SK-N-SH (cell line): ENCODE results near the gene EFCAB14. TPM values are rescaled to one million over a fixed set of nuclear protein-coding genes. Genes with fewer than 3 reads are reported as not detected.
A peak's percentile ranks its signal among the peaks of the same experiment; 100 is the strongest.

Source experiments
- CTCF ChIA-PET: fragments of 300-600, 350-600 bp; formaldehyde crosslinking; extraction: SDS; loops from one replicate; lab custom pipeline; 2021; lab: Yijun Ruan, JAX
- POLR2A ChIA-PET: fragments of 350-600 bp; sonication (Branson Sonifier 250); formaldehyde crosslinking; extraction: SDS; loops from one replicate; lab custom pipeline; 2020; ENCODE audit warnings: antibody characterized with exemption, inconsistent platforms; lab: Yijun Ruan, JAX
- DNase-seq: peaks from one replicate; pipeline ENCODE4 v3.0.0; 2012
- H2AFZ ChIP-seq: fragments of 200-600 bp; sonication (generic); 2 replicates; pipeline ENCODE4 v1.8.1; 2016; ENCODE audit warnings: antibody characterized with exemption, mild to moderate bottlenecking, low read depth
- H3F3A ChIP-seq: fragments of 200-600 bp; sonication (generic); replicated peaks from 2 replicates; pipeline ENCODE3; 2016; ENCODE audit warnings: antibody characterized with exemption, mild to moderate bottlenecking; ENCODE audit not compliant: insufficient read depth
- H3K27ac ChIP-seq, 2 experiments: fragments of 200-500 bp in 1 of 2; fragments of 200-600 bp in 1 of 2; sonication (Bioruptor generic) in 1 of 2; sonication (generic), shearing (Covaris generic) in 1 of 2; 2 replicates each; pipeline versions ENCODE4 v1.5.1 to v1.6.1; 2014 to 2016; ENCODE audit warnings: low read depth in 2 of 2, inconsistent platforms in 1 of 2, low read length in 1 of 2, mild to moderate bottlenecking in 1 of 2, mixed read lengths in 1 of 2
- H3K27me3 ChIP-seq: fragments of 200-600 bp; sonication (generic), shearing (Covaris generic); 2 replicates; pipeline ENCODE4 v1.6.1; 2016; ENCODE audit warnings: mixed run types; ENCODE audit not compliant: insufficient read depth
- H3K36me3 ChIP-seq, 2 experiments: fragments of 200-500 bp in 1 of 2; fragments of 200-600 bp in 1 of 2; sonication (Bioruptor generic) in 1 of 2; sonication (generic) in 1 of 2; replicated peaks in 1 of 2; 2 replicates each; pipeline versions ENCODE3 to v1.5.1; 2014 to 2016; ENCODE audit warnings: low read length in 1 of 2, mild to moderate bottlenecking in 1 of 2; ENCODE audit not compliant: insufficient read depth in 2 of 2, control insufficient read depth in 1 of 2
- H3K4me1 ChIP-seq, 2 experiments: fragments of 200-500 bp in 1 of 2; fragments of 200-600 bp in 1 of 2; sonication (Bioruptor generic) in 1 of 2; sonication (generic), shearing (Covaris generic) in 1 of 2; 2 replicates each; pipeline versions ENCODE4 v1.5.1 to v1.6.1; 2014 to 2016; ENCODE audit warnings: low read depth in 1 of 2, low read length in 1 of 2, mixed run types in 1 of 2; ENCODE audit not compliant: insufficient read depth in 2 of 2, control insufficient read depth in 1 of 2
- H3K4me2 ChIP-seq: fragments of 200-600 bp; sonication (generic), shearing (Covaris generic); 2 replicates; pipeline ENCODE4 v1.6.1; 2017; ENCODE audit warnings: mixed run types
- H3K4me3 ChIP-seq, 2 experiments: fragments of 200-500 bp in 1 of 2; fragments of 200-600 bp in 1 of 2; sonication (Bioruptor generic) in 1 of 2; sonication (generic), shearing (Covaris generic) in 1 of 2; 2 replicates each; pipeline versions ENCODE4 v1.5.1 to v1.8.1; 2014 to 2016; ENCODE audit warnings: low read depth in 2 of 2, inconsistent platforms in 1 of 2, low read length in 1 of 2, mild to moderate bottlenecking in 1 of 2, mixed read lengths in 1 of 2, moderate library complexity in 1 of 2
- H3K79me2 ChIP-seq: fragments of 200-600 bp; sonication (generic); 2 replicates; pipeline ENCODE4 v1.8.1; 2017; ENCODE audit warnings: mild to moderate bottlenecking; ENCODE audit not compliant: insufficient read depth
- H3K9ac ChIP-seq: fragments of 200-600 bp; sonication (generic); 2 replicates; pipeline ENCODE4 v1.6.1; 2017; ENCODE audit warnings: mixed run types
- H3K9me2 ChIP-seq: fragments of 200-600 bp; sonication (generic); 2 replicates; pipeline ENCODE4 v1.6.1; 2017; ENCODE audit warnings: mixed run types
- H3K9me3 ChIP-seq: fragments of 200-600 bp; sonication (generic); 2 replicates; pipeline ENCODE4 v1.6.1; 2017; ENCODE audit warnings: mixed run types, mild to moderate bottlenecking, moderate library complexity
- H4K20me1 ChIP-seq: fragments of 200-600 bp; sonication (generic); 2 replicates; pipeline ENCODE4 v1.6.1; 2017; ENCODE audit warnings: mild to moderate bottlenecking, mixed run types; ENCODE audit not compliant: insufficient read depth
- ELF1 ChIP-seq: IDR thresholded peaks from 2 replicates; pipeline ENCODE4 v1.4.0; 2012
- EP300 ChIP-seq, 2 experiments: IDR thresholded peaks; 2 replicates each; pipeline versions ENCODE4 v1.4.0 to v1.6.1; 2012; ENCODE audit warnings: borderline replicate concordance in 1 of 2, low read depth in 1 of 2, low read length in 1 of 2
- FOXM1 ChIP-seq: IDR thresholded peaks from 2 replicates; pipeline ENCODE4 v1.4.0; 2012; ENCODE audit warnings: low read depth, mild to moderate bottlenecking
- GABPA ChIP-seq: IDR thresholded peaks from 2 replicates; pipeline ENCODE4 v1.4.0; 2012; ENCODE audit warnings: low read depth, mild to moderate bottlenecking
- GATA2 ChIP-seq: sonication (generic); formaldehyde crosslinking; IDR thresholded peaks from 2 replicates; pipeline ENCODE4 v1.5.0; 2020; ENCODE audit warnings: mild to moderate bottlenecking, missing genetic modification reagents
- MXI1 ChIP-seq: IDR thresholded peaks from 2 replicates; pipeline ENCODE4 v1.6.1; 2012; ENCODE audit warnings: mild to moderate bottlenecking, low read depth, low read length, improper control_type of control experiment
- POLR2AphosphoS5 ChIP-seq: IDR thresholded peaks from 2 replicates; pipeline ENCODE4 v1.6.1; 2012; ENCODE audit warnings: low read depth, low read length
- RAD21 ChIP-seq: IDR thresholded peaks from 2 replicates; pipeline ENCODE4 v1.6.1; 2012; ENCODE audit warnings: mild to moderate bottlenecking, low read length
- RCOR1 ChIP-seq: fragments of 150-350 bp; IDR thresholded peaks from 2 replicates; pipeline ENCODE4 v1.6.1; 2017; ENCODE audit warnings: antibody characterized with exemption, low read length
- SMC3 ChIP-seq: IDR thresholded peaks from 2 replicates; pipeline ENCODE4 v1.6.1; 2012; ENCODE audit warnings: low read depth, low read length, improper control_type of control experiment
- TCF12 ChIP-seq: IDR thresholded peaks from 2 replicates; pipeline ENCODE4 v1.4.0; 2012
- YY1 ChIP-seq: IDR thresholded peaks from 2 replicates; pipeline ENCODE4 v1.4.0; 2012; ENCODE audit warnings: low read depth, mild to moderate bottlenecking
- WGBS: methylation state at CpG from one replicate; pipeline ENCODE4 v1.1.6; 2017; ENCODE audit warnings: low lambda C conversion rate; 5-methylcytosine and 5-hydroxymethylcytosine counted together
- polyA plus RNA-seq, 3 experiments: library from polyadenylated mRNA; depleted of rRNA; stranded (reverse); fragments of >200 nt; gene quantifications; 2 replicates each; pipeline ENCODE4 v1.2.3, GENCODE V29; 2012
- TF ChIP-seq, protein P1 (sequence below): IDR thresholded peaks from 2 replicates; pipeline ENCODE4 v1.6.1; 2012; ENCODE audit warnings: mild to moderate bottlenecking, low read depth, low read length, moderate library complexity
- TF ChIP-seq, protein P2 (sequence below): fragments of 200-600 bp; sonication (generic); IDR thresholded peaks from 2 replicates; pipeline ENCODE4 v1.6.1; 2017; ENCODE audit warnings: antibody characterized with exemption, mild to moderate bottlenecking, moderate library complexity
- TF ChIP-seq, protein P3 (sequence below): IDR thresholded peaks from 2 replicates; pipeline ENCODE4 v1.4.0; 2012; ENCODE audit warnings: low read depth, borderline replicate concordance
- TF ChIP-seq, protein P4 (sequence below): IDR thresholded peaks from 2 replicates; pipeline ENCODE4 v1.4.0; 2012; ENCODE audit warnings: low read depth

EFCAB14 gene
- polyA plus RNA-seq, 1 of the 3 experiments (the other 2 are of a cell fraction) = 13.6 TPM

DNA sequence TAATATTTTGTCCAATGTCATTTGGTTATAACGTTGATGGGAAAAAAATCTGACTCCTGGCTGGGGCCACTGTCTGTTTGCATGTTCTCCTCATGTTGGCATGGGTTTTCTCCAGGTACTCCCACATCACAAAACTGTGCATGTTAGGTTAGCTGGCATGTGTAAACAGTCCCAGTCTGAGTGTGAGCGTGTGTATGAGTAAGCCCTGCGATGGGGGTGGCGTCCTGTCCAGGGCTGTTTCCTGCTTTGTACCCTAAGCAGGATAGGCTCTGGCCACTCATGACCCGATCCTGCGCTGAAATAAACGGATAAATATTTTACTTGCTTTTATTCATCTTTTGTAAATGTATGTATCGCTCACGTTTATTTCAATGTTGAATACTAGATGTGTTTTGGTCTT lies 13.5 kb downstream of the EFCAB14 start:
- Histone ChIP-seq H3K4me1 (peaks cover 7 to 13% of the 10 kb centered on the region in 2 experiments; a peak in 2 of 4 replicates), H3K27ac (peak overlapping the region in 1 of 2 experiments; percentile 39; a peak in 1 of 4 replicates), H3K4me3 (no peak overlapping the region), H3K27me3 (no peaks in the 10 kb centered on the region), H3K9ac (no peak overlapping the region), H3K36me3 (peaks cover 59 to 70% of the 10 kb centered on the region in 2 experiments), H3F3A (peaks cover 3% of the 10 kb centered on the region), H3K9me2 (no peaks in the 10 kb centered on the region)
- ChIA-PET POLR2A (no interaction called here), CTCF (no interaction called here)
- 81% methylated on average over 9 of the region's 9 CpGs for WGBS
- no peak for DNase-seq
- TF ChIP-seq, protein P1, sequence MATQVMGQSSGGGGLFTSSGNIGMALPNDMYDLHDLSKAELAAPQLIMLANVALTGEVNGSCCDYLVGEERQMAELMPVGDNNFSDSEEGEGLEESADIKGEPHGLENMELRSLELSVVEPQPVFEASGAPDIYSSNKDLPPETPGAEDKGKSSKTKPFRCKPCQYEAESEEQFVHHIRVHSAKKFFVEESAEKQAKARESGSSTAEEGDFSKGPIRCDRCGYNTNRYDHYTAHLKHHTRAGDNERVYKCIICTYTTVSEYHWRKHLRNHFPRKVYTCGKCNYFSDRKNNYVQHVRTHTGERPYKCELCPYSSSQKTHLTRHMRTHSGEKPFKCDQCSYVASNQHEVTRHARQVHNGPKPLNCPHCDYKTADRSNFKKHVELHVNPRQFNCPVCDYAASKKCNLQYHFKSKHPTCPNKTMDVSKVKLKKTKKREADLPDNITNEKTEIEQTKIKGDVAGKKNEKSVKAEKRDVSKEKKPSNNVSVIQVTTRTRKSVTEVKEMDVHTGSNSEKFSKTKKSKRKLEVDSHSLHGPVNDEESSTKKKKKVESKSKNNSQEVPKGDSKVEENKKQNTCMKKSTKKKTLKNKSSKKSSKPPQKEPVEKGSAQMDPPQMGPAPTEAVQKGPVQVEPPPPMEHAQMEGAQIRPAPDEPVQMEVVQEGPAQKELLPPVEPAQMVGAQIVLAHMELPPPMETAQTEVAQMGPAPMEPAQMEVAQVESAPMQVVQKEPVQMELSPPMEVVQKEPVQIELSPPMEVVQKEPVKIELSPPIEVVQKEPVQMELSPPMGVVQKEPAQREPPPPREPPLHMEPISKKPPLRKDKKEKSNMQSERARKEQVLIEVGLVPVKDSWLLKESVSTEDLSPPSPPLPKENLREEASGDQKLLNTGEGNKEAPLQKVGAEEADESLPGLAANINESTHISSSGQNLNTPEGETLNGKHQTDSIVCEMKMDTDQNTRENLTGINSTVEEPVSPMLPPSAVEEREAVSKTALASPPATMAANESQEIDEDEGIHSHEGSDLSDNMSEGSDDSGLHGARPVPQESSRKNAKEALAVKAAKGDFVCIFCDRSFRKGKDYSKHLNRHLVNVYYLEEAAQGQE = no peak
- TF ChIP-seq EP300 (IDR thresholded peaks at IDR 0.05; ENCODE audit: borderline replicate concordance in 1 of 2, low read depth in 1 of 2, low read length in 1 of 2) = no peak
- no peak for TF ChIP-seq GABPA
- TF ChIP-seq, protein P2, sequence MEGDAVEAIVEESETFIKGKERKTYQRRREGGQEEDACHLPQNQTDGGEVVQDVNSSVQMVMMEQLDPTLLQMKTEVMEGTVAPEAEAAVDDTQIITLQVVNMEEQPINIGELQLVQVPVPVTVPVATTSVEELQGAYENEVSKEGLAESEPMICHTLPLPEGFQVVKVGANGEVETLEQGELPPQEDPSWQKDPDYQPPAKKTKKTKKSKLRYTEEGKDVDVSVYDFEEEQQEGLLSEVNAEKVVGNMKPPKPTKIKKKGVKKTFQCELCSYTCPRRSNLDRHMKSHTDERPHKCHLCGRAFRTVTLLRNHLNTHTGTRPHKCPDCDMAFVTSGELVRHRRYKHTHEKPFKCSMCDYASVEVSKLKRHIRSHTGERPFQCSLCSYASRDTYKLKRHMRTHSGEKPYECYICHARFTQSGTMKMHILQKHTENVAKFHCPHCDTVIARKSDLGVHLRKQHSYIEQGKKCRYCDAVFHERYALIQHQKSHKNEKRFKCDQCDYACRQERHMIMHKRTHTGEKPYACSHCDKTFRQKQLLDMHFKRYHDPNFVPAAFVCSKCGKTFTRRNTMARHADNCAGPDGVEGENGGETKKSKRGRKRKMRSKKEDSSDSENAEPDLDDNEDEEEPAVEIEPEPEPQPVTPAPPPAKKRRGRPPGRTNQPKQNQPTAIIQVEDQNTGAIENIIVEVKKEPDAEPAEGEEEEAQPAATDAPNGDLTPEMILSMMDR = no peak
- no peak for TF ChIP-seq YY1
- TF ChIP-seq, all 33 proteins: peak for 0
- H3K9me3 ChIP-seq = no peaks in the 10 kb centered on the region
- no peak overlapping the region for H2AFZ ChIP-seq
- peaks cover 6% of the 10 kb centered on the region; the same call in 1 of the 2 replicates for H3K79me2 ChIP-seq
- H4K20me1 ChIP-seq = no peaks in the 10 kb centered on the region
- H3K4me2 ChIP-seq = no peak overlapping the region

DNA sequence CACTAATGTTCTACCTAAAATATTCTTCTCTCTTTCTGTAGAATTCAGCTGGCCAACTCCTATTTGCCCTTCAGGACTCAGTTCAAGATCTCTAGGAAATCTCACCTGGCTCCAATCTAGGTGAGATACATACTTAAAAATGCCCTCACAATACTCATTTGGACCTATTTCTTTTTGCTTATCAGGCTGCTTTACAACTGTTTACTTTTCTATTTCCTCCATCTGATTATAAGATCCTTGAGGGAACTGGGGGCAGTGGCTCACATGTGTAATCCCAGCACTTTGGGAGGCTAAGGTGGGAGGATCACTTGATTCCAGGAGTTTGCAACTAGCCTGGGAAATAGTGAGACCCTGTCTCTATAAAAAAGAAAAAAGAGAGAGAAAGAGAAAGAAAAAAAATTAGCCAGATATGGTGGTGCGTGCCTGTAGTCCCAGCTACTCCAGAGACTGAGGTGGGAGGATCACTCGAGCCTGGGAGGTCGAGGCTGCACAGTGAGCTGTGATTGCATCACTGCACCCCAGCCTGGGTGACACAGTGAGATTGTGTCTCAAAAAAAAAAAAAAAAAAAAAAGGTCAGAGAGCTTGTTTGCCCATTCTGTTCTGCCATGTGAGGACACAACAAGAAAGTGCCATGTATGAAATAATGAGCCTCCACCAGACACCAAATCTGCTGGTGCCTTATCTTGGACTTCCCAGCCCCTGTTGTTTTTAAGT lies 14.8 kb downstream of the EFCAB14 start:
- no peak for TF ChIP-seq MXI1
- no peak for TF ChIP-seq RCOR1
- no peak for TF ChIP-seq SMC3
- TF ChIP-seq POLR2AphosphoS5 = no peak
- TF ChIP-seq, protein P2 = no peak
- TF ChIP-seq, protein P3, sequence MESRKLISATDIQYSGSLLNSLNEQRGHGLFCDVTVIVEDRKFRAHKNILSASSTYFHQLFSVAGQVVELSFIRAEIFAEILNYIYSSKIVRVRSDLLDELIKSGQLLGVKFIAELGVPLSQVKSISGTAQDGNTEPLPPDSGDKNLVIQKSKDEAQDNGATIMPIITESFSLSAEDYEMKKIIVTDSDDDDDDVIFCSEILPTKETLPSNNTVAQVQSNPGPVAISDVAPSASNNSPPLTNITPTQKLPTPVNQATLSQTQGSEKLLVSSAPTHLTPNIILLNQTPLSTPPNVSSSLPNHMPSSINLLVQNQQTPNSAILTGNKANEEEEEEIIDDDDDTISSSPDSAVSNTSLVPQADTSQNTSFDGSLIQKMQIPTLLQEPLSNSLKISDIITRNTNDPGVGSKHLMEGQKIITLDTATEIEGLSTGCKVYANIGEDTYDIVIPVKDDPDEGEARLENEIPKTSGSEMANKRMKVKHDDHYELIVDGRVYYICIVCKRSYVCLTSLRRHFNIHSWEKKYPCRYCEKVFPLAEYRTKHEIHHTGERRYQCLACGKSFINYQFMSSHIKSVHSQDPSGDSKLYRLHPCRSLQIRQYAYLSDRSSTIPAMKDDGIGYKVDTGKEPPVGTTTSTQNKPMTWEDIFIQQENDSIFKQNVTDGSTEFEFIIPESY = no peak
- no peak for TF ChIP-seq GABPA
- TF ChIP-seq ELF1 = no peak
- no peak for TF ChIP-seq GATA2 (CRISPR knock-in tag)
- TF ChIP-seq TCF12 = no peak
- TF ChIP-seq, protein P4, sequence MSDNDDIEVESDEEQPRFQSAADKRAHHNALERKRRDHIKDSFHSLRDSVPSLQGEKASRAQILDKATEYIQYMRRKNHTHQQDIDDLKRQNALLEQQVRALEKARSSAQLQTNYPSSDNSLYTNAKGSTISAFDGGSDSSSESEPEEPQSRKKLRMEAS = no peak
- no peak for TF ChIP-seq RAD21
- no peak for TF ChIP-seq EP300 (IDR thresholded peaks at IDR 0.05; ENCODE audit: borderline replicate concordance in 1 of 2, low read depth in 1 of 2, low read length in 1 of 2)
- no peak for TF ChIP-seq FOXM1
- CTCF ChIA-PET = interaction anchor here (0.8 to 1.2 kb wide), 2 partner anchors 21 to 167 kb away, joined by 3 to 4 read pairs; no protein-coding TSS in a partner anchor
- no peaks in the 10 kb centered on the region for H3K9me3 ChIP-seq
- H3K27ac ChIP-seq = no peak overlapping the region
- peaks cover 3% of the 10 kb centered on the region for H3F3A ChIP-seq
- peaks cover 50 to 78% of the 10 kb centered on the region in 2 experiments for H3K36me3 ChIP-seq
- H3K4me1 ChIP-seq = peaks cover 7 to 13% of the 10 kb centered on the region in 2 experiments; a peak in 2 of 4 replicates
- H3K9me2 ChIP-seq = no peaks in the 10 kb centered on the region
- no peak for DNase-seq
- 89% methylated on average over 3 of the region's 3 CpGs for WGBS
- peaks cover 11% of the 10 kb centered on the region; the same call in 1 of the 2 replicates for H3K79me2 ChIP-seq
- no peak overlapping the region for H3K4me2 ChIP-seq
- H2AFZ ChIP-seq = no peak overlapping the region
- no peaks in the 10 kb centered on the region for H4K20me1 ChIP-seq
- no peaks in the 10 kb centered on the region for H3K27me3 ChIP-seq
- no peak overlapping the region for H3K9ac ChIP-seq
- POLR2A ChIA-PET = no interaction called here
- no peak overlapping the region for H3K4me3 ChIP-seq
